ENCODE data around the gene MTUS2. TPM values are rescaled to one million over a fixed set of nuclear protein-coding genes. Genes with fewer than 3 reads are reported as not detected.

Gene MTUS2
- total RNA-seq, 1 donor from 2014 or later = 4.1 TPM

DNA sequence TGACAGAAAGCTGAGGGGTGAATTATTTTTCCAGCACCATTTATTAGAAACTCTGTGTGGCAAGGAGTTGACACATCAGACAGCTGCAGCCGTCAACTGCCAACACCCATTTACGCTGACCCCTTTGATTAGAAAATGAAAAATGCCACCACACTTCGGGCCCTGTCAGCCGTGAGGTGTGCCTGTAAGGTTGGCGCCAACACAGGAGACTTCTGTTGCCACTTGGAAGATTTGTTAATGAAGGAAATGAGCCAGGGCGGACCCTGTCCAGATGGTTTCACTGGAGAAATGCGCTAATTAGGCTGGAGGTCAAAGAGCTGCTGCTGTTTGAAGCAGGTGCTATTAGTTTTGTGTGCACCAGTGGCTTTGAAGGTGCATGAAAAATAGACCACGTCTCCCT, 297.5 kb downstream of the MTUS2 start:
- Mint-ChIP-seq H3K4me1 (ENCODE audit: unreplicated experiment) (no peaks in the 10 kb centered on the region), H3K27ac (no peak overlapping the region), H3K9me3 (peaks cover 5% of the 10 kb centered on the region), H3K4me3 (no peak overlapping the region), H3K27me3 (no peaks in the 10 kb centered on the region), H3K36me3 (no peaks in the 10 kb centered on the region)
- DNase-seq (ENCODE audit: extremely low spot score, unreplicated experiment) = no peak
- TF ChIP-seq, protein P1, sequence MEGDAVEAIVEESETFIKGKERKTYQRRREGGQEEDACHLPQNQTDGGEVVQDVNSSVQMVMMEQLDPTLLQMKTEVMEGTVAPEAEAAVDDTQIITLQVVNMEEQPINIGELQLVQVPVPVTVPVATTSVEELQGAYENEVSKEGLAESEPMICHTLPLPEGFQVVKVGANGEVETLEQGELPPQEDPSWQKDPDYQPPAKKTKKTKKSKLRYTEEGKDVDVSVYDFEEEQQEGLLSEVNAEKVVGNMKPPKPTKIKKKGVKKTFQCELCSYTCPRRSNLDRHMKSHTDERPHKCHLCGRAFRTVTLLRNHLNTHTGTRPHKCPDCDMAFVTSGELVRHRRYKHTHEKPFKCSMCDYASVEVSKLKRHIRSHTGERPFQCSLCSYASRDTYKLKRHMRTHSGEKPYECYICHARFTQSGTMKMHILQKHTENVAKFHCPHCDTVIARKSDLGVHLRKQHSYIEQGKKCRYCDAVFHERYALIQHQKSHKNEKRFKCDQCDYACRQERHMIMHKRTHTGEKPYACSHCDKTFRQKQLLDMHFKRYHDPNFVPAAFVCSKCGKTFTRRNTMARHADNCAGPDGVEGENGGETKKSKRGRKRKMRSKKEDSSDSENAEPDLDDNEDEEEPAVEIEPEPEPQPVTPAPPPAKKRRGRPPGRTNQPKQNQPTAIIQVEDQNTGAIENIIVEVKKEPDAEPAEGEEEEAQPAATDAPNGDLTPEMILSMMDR (conservative IDR thresholded peaks at IDR 0.05) = no peak

DNA sequence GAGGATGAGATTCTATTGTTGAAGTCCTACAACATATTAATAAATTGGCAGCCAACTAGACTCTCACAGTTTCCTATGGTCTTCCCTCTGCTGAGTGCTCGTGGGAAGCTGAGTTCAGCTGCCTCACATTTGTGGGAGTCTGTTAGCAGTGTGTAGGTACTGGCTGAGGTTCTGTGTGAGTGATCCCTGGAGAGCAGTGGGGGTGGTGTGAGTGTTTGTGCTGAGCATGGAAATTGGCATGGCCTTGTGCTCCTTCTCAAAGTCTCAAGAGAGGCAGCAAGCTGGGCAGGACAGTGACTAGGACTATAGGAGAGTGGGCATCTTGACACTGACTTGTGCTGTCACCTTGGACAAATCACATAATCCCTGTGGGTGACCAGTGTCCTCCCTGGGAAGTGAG, 298.3 kb downstream of the MTUS2 start:
- H3K27me3 Mint-ChIP-seq = no peaks in the 10 kb centered on the region
- no peak overlapping the region for H3K27ac Mint-ChIP-seq
- no peak overlapping the region for H3K4me3 Mint-ChIP-seq
- H3K36me3 Mint-ChIP-seq = no peaks in the 10 kb centered on the region
- DNase-seq (ENCODE audit: extremely low spot score, unreplicated experiment) = no peak
- no peaks in the 10 kb centered on the region for H3K4me1 Mint-ChIP-seq (ENCODE audit: unreplicated experiment)
- TF ChIP-seq, protein P1 (conservative IDR thresholded peaks at IDR 0.05) = no peak
- peaks cover 5% of the 10 kb centered on the region for H3K9me3 Mint-ChIP-seq

DNA sequence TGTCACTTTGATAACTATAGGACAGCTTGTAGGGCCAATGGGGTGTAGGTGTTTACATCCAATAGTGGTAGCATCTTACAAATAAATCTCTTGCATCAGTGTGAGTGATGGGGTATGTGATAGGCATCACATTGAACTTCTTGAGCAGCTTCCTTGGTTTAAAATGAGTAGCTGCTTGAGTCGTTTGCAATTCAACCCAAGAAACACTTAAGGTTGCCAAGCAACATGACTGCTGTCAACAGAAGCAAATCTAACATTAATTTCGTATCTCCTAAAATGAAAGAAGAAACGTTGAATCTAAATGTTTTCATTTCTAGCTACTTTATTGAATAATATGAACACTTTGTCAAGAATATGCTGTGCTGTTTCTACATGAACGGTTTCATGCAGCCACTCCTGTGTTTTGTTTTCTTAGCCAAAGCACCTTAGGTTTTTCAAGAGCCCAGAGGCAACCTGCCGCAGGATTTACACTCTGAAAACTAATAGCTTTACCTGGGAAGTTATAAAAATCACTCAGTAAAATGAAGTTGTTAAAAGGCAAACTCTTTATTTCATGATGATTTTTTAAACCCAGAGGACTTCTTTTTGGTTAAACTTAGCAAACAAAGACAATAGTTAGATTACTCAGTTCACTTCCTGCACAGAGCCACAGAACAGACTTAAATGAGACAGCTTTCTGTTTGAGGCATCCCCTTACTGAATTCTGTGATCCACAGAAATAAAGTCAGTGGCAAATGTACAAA, 305.2 kb downstream of the MTUS2 start:
- DNase-seq (ENCODE audit: extremely low spot score, unreplicated experiment) = no peak
- TF ChIP-seq, protein P1 (conservative IDR thresholded peaks at IDR 0.05) = no peak
- H3K4me3 Mint-ChIP-seq = no peak overlapping the region
- H3K9me3 Mint-ChIP-seq = peaks cover 5% of the 10 kb centered on the region
- no peaks in the 10 kb centered on the region for H3K27me3 Mint-ChIP-seq
- no peak overlapping the region for H3K27ac Mint-ChIP-seq
- H3K36me3 Mint-ChIP-seq = no peaks in the 10 kb centered on the region
- H3K4me1 Mint-ChIP-seq (ENCODE audit: unreplicated experiment) = no peaks in the 10 kb centered on the region

DNA sequence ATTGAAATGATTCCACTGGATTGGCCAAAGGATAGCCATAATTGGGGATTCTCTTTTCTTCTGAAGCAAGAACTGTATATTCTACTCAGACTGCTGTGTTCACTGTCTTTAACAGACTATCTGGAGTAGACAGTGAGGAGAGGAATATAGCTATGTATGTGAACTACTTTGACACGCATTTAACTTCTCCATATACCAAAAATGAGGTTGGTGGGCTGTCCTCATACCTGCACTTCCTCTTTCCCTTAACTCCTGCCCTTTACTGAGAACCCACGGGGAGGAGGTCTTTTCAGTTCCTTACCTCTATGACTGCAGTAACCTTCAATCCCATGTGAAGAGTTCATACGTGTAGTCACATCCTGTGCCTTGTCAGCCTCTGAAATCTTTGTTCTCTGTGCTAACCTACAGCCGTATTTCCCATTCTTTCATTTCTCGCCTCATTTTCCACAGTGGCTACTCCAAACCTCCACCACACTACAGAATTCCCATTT, 305.8 kb downstream of the MTUS2 start:
- TF ChIP-seq, protein P1 (conservative IDR thresholded peaks at IDR 0.05) = no peak
- no peak overlapping the region for H3K4me3 Mint-ChIP-seq
- H3K27me3 Mint-ChIP-seq = no peaks in the 10 kb centered on the region
- H3K27ac Mint-ChIP-seq = no peak overlapping the region
- H3K4me1 Mint-ChIP-seq (ENCODE audit: unreplicated experiment) = no peaks in the 10 kb centered on the region
- H3K36me3 Mint-ChIP-seq = no peaks in the 10 kb centered on the region
- no peak for DNase-seq (ENCODE audit: extremely low spot score, unreplicated experiment)
- peaks cover 5% of the 10 kb centered on the region for H3K9me3 Mint-ChIP-seq

DNA sequence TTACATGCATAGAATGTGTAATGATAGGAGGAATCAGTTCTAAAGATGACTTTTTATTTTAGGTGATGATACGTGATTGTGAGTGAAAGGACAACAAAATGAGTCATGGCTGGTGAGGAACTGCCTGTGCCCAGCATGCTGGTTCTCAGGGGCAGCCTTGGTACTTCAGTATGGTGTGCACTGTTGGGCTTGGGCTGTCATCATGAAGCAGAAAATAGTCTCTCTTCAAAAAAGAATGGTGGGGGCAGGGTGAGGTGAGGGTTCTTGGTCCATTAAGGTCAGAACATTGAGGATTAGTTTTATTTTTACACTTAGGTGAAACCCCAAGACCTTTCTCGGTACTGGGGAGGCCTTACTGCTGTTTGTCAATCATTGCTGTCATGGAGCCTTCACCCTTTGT, 309.5 kb downstream of the MTUS2 start:
- TF ChIP-seq, protein P1 (conservative IDR thresholded peaks at IDR 0.05) = no peak
- DNase-seq (ENCODE audit: extremely low spot score, unreplicated experiment) = no peak
- no peaks in the 10 kb centered on the region for H3K4me1 Mint-ChIP-seq (ENCODE audit: unreplicated experiment)

More for the DNA sequence above, 309.5 kb downstream of the MTUS2 start:
- Mint-ChIP-seq H3K9me3 (no peaks in the 10 kb centered on the region), H3K27ac (no peak overlapping the region), H3K27me3 (no peaks in the 10 kb centered on the region), H3K36me3 (no peaks in the 10 kb centered on the region), H3K4me3 (no peak overlapping the region)
